NCI-H510A treated with DMSO at 0.1 percent for 48 hours (cell line): ENCODE results near the gene AOPEP.

Source experiments
- DNase-seq: peaks from one replicate; lab custom pipeline; 2025; lab: John Stamatoyannopoulos, UW

Gene AOPEP

DNA sequence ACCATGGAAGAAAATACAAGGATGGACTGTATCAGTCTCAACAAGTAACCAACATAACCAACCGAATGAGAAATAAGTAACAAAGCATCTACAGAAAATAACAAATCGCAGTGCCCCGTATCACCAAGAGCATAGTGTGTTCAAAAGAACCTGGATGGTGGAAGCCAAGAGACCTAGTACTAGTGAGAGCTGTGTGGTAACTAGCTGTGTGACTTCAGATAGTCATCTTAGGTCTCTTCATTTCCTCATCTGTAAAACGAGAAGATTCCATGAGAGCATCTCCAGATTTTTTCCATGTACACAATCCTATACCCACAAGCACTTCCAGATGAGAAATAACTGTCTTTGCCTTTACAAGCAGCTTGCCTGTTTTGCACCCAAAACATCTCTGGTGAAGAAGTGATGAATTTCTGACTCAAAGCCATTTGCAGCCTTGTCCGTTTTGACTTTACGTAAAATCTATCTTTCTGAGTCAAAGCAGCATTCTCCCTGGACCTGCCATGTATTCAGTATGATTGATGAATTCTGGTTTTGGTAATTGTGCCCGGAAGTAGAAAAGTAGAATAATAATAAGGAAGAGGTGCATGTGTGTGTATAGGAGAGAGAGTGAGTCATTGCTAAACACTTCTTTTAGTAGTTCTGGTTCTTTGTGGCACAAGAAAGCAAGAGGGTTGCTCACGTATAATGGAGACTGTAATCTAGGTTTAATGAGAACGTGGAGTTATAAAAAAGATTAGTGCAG lies 41.0 kb downstream of the AOPEP start:
- no peak for DNase-seq

DNA sequence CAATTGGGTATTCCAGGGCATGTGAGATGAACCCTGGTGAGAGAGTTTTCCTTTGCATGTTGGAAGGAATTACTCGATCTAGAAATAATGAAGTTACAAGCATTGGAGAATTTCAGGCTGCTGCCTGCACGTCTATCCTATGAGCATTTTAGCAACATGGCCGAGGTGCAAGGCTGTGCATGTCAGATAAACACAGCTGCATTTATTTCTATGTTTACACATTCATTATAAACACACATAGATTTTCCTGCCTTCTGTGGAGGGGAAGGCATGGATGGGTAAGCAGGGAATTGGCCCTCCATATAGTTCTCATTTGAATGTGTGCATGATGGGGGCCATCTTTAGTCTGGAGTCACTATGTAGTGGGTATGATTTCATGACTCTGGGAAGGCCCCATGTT lies 42.3 kb downstream of the AOPEP start:
- no peak for DNase-seq

GRCh38 chr9:94770334-94770733 lies 43.8 kb downstream of the AOPEP start:
- DNase-seq = no peak

GRCh38 chr9:94771096-94771495 lies 44.6 kb downstream of the AOPEP start:
- no peak for DNase-seq

- DNase-seq = no peak
These were observed 45.6 kb downstream of the AOPEP start for GRCh38 chr9:94772144-94772543.

- no peak for DNase-seq
These were observed 46.3 kb downstream of the AOPEP start for GRCh38 chr9:94772639-94773303.

DNA sequence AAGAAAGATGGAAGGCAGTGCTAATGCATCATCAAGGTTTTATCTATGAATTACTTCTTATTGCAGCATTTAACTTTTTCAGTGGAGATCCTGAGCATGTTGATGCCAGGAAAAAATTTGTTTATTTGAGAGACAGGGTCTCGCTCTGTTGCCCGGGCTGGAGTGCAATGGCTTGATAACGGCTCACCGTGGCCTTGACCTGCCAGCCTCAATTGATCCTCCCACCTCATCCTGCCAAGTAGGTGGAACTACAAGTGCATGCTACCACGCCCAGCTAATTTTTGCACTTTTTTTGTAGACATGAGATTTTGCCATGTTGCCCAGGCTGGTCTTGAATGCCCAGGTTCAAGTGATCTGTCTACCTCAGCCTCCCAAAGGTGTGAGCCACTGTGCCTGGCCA lies 47.2 kb downstream of the AOPEP start:
- DNase-seq = no peak

GRCh38 chr9:94778013-94778412 lies 51.5 kb downstream of the AOPEP start:
- no peak for DNase-seq

DNA sequence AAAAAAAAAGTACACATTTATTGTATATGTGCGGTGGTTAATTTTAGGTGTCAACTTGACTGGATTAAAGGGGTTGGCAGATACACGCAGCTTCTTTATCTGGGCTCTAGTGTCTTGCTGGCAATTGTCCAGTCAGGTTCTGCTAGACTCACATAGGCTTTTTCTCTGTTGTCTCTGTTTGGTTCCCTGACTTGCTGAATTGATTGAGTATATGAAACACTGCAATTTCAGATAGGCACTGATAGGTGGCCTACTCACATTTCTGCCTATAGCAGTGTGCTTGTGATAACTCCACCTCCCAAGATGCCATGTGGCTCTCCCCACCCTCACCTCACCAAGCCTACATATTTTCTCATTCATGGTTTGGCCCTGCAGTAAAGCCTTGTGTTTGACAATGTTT lies 52.5 kb downstream of the AOPEP start:
- peak; percentile 23 for DNase-seq

- peak; percentile 72 for DNase-seq
These were observed 53.3 kb downstream of the AOPEP start for GRCh38 chr9:94779693-94780290.

DNA sequence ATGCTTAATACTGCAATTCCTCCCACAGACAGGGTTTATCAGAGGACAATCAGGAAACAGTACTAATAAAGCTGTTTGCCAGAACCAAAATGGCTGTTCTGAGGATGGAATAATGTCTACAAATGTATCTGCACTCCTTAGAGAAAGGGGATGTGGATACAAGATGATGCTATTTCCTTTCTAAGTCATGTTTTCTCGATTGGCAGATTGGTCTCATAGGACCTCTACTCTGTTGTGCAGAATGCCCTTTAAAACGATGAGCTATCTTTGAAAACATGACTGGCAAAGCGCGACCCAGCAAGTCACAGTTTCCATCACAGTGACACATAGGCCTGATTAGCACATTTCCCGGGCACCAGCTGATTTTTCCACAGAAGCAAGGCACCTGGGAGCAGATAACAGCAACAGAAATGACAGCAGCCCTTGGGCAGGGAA lies 54.0 kb downstream of the AOPEP start:
- DNase-seq = no peak

GRCh38 chr9:94782355-94783101 lies 56.0 kb downstream of the AOPEP start:
- DNase-seq = no peak

DNA sequence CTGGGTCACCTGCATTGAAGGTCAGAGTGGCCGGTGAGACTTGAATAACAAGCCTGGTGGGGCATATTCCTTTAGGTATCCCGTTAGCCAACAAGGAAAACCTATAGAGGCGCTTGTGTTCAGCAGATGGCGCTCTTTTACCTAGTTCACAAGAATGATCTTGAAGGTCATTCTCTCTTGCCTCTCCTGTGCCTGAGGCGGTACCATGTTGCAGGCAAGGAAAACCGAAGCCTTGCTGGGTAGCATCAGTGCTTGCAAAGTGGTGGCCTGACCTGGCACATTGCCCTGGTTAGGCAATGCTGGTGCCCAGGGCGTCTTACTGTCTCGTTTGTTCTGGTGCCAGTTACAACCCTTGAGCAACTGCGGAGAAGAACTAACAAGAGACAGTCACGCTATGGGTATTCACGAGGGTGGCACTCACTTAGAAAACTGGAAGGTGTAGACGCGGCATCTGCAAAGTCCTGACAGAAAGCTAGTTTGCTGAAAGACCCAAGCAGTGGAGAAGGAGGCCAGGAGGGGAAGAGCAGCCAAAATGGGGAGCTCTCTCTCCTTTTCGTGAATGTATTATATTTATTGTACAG lies 56.7 kb downstream of the AOPEP start:
- peak; percentile 96 for DNase-seq

- no peak for DNase-seq
These were observed 57.4 kb downstream of the AOPEP start for GRCh38 chr9:94783928-94784327.

GRCh38 chr9:94785215-94786169 lies 59.0 kb downstream of the AOPEP start:
- DNase-seq = no peak

GRCh38 chr9:94786586-94786985 lies 60.1 kb downstream of the AOPEP start:
- no peak for DNase-seq

DNA sequence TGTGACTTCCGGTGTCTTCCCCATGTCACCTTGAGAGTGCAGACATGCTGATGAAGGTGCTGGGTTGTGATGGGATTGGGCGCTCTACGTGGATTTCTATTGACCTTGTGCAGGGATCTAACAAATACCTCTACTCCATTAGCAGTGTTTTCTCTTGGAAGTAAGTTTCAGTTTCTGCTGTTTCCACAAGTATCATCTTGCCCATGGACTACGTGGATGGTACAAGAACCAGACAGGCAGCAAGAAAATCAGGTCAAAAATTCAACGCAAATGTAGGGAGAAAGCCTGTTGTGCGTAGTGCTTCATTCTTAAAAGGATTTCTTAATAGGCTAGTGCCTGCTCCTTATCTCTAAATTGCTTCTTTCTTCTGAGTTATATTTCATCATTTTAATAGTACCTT lies 60.8 kb downstream of the AOPEP start:
- no peak for DNase-seq

DNA sequence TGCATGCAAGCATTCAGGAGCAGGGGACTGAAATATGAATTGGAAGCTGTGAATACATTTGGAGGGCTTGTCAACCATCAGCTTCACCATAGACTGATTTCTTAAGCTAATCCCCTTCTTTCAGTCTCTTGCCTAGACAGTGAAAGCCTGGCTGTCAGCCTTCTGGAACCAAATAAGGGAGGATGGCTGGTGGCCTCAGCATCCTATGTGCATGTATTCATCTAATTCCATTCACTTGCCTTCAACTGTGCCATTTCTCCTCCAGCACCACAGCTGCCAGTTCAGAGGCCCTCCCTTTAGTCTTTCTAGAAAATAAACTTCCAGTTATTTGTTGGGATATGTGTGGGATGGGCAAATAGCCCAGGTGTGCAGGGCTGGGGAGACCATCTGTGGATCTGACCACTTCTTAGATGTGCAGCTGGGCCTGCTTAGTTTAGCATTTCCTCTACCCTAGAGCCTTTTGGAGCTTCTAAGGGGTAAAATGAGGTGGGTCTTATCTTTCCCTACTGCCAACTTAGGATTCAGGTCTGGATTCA lies 62.1 kb downstream of the AOPEP start:
- no peak for DNase-seq

- no peak for DNase-seq
These were observed 64.9 kb downstream of the AOPEP start for GRCh38 chr9:94791435-94791834.

DNA sequence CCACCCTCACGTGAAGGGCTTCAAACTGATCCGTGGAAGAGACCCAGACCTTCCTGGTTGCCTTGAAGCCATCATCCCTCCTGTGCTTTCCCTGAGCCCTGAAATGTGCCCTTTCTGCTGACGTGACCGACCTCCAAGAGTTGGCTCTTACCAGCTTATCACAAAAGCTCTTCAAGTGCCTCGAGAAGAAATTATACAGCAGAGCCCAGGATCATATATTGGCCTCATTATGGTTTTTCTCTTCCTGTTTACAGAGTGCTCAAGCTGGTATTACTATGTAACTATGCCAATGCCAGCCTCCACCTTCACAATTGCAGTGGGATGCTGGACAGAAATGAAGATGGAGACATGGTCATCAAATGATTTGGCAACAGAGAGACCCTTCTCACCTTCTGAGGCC lies 66.0 kb downstream of the AOPEP start:
- no peak for DNase-seq
